Karpas-422 (cell line): ENCODE data around the gene SECISBP2. TPM values are rescaled to one million over a fixed set of nuclear protein-coding genes. Genes with fewer than 3 reads are reported as not detected.
A peak's percentile ranks its signal among the peaks of the same experiment; 100 is the strongest.

Experiments
- DNase-seq: peaks from one replicate; pipeline ENCODE4 v3.0.0-alpha.2; 2015
- H2AFZ ChIP-seq: fragments of 200-600 bp; sonication (generic); 2 replicates; pipeline ENCODE4 v1.6.1; 2014; ENCODE audit warnings: antibody characterized with exemption, low read length, mixed read lengths
- H3K27ac ChIP-seq: fragments of 200-600 bp; sonication (generic); 2 replicates; pipeline ENCODE4 v1.5.1; 2014; ENCODE audit warnings: mild to moderate bottlenecking, low read length, moderate library complexity
- H3K27me3 ChIP-seq: fragments of 200-600 bp; sonication (generic); 2 replicates; pipeline ENCODE4 v1.6.1; 2014; ENCODE audit warnings: low read length, mixed read lengths
- H3K36me3 ChIP-seq: fragments of 200-600 bp; sonication (generic); 2 replicates; pipeline ENCODE4 v1.6.1; 2014; ENCODE audit warnings: low read length, mixed read lengths; ENCODE audit not compliant: insufficient read depth
- H3K4me1 ChIP-seq: fragments of 200-600 bp; sonication (generic); 2 replicates; pipeline ENCODE4 v1.6.1; 2014; ENCODE audit warnings: mild to moderate bottlenecking, low read length, mixed read lengths
- H3K4me2 ChIP-seq: fragments of 200-600 bp; sonication (generic); 2 replicates; pipeline ENCODE4 v1.6.1; 2014; ENCODE audit warnings: low read length, low read depth, mild to moderate bottlenecking; ENCODE audit not compliant: poor library complexity, severe bottlenecking
- H3K4me3 ChIP-seq: fragments of 200-600 bp; sonication (generic); 2 replicates; pipeline ENCODE4 v1.5.1; 2014; ENCODE audit warnings: mild to moderate bottlenecking, antibody characterized with exemption, low read length, mixed read lengths
- H3K79me2 ChIP-seq: fragments of 200-600 bp; sonication (generic); 2 replicates; pipeline ENCODE4 v1.6.1; 2014; ENCODE audit warnings: mild to moderate bottlenecking, low read length, mixed read lengths
- H3K9ac ChIP-seq: fragments of 200-600 bp; sonication (generic); 2 replicates; pipeline ENCODE4 v1.6.0; 2014; ENCODE audit warnings: low read length
- H3K9me2 ChIP-seq: fragments of 200-600 bp; sonication (generic), shearing (Covaris generic); replicated peaks from 2 replicates; pipeline ENCODE4 v1.6.0; 2014; ENCODE audit warnings: mild to moderate bottlenecking, low read length, moderate library complexity; ENCODE audit not compliant: insufficient read depth
- H3K9me3 ChIP-seq: fragments of 300-700, 200-600 bp; sonication (generic); 2 replicates; pipeline ENCODE4 v1.6.1; 2014; ENCODE audit warnings: low read length, mixed read lengths
- H4K20me1 ChIP-seq: fragments of 200-600 bp; sonication (generic); 2 replicates; pipeline ENCODE4 v1.6.1; 2014; ENCODE audit warnings: mild to moderate bottlenecking, antibody characterized with exemption, low read length, low read depth; ENCODE audit not compliant: insufficient read depth
- total RNA-seq: library from RNA; depleted of rRNA; stranded (reverse); fragments of >200 nt; shearing (Covaris generic); gene quantifications from 2 replicates; pipeline ENCODE4 v1.2.3, GENCODE V29; 2014; ENCODE audit warnings: low replicate concordance

Gene SECISBP2
- total RNA-seq, 1 experiment from 2014 or later, result 74.1 TPM

GRCh38 chr9:89312222-89312571, 6.1 kb upstream of the SECISBP2 start:
- Histone ChIP-seq H4K20me1 (peaks cover 38% of the 10 kb centered on the region), H3K4me3 (peak overlapping the region; percentile 96), H3K79me2 (peaks cover 82% of the 10 kb centered on the region), H3K4me2 (peak overlapping the region; percentile 90), H3K36me3 (peaks cover 72% of the 10 kb centered on the region), H3K27me3 (no peaks in the 10 kb centered on the region), H3K4me1 (peaks cover 77% of the 10 kb centered on the region), H3K27ac (peak overlapping the region; percentile 93), H3K9ac (peak overlapping the region; percentile 93), H2AFZ (no peak overlapping the region), H3K9me3 (no peaks in the 10 kb centered on the region), H3K9me2 (no peaks in the 10 kb centered on the region)
- DNase-seq, result peak; percentile 66

GRCh38 chr9:89313842-89314241, 4.5 kb upstream of the SECISBP2 start:
- Histone ChIP-seq H3K9ac (peak overlapping the region; percentile 93), H3K9me3 (no peaks in the 10 kb centered on the region), H3K27me3 (no peaks in the 10 kb centered on the region), H4K20me1 (peaks cover 38% of the 10 kb centered on the region), H3K4me3 (peak overlapping the region; percentile 96), H2AFZ (no peak overlapping the region), H3K9me2 (no peaks in the 10 kb centered on the region), H3K4me1 (peaks cover 71% of the 10 kb centered on the region), H3K27ac (peak overlapping the region; percentile 93), H3K4me2 (peak overlapping the region; percentile 90), H3K36me3 (peaks cover 64% of the 10 kb centered on the region), H3K79me2 (peaks cover 65% of the 10 kb centered on the region)
- no peak for DNase-seq

GRCh38 chr9:89314955-89315354, 3.3 kb upstream of the SECISBP2 start:
- Histone ChIP-seq H3K9me3 (no peaks in the 10 kb centered on the region), H3K4me1 (peaks cover 70% of the 10 kb centered on the region), H3K36me3 (peaks cover 60% of the 10 kb centered on the region), H3K79me2 (peaks cover 62% of the 10 kb centered on the region), H4K20me1 (peaks cover 38% of the 10 kb centered on the region), H3K4me2 (peak overlapping the region; percentile 90), H2AFZ (no peak overlapping the region), H3K27me3 (no peaks in the 10 kb centered on the region), H3K9ac (peak overlapping the region; percentile 93), H3K9me2 (no peaks in the 10 kb centered on the region), H3K27ac (peak overlapping the region; percentile 93), H3K4me3 (peak overlapping the region; percentile 96)
- peak; percentile 51 for DNase-seq

GRCh38 chr9:89315482-89315881, 2.8 kb upstream of the SECISBP2 start:
- Histone ChIP-seq H3K4me3 (peak overlapping the region; percentile 96), H3K27ac (peak overlapping the region; percentile 93), H3K9ac (0 out of 2 replicates have a peak overlapping the region, but pooled peaks have one; percentile 93)

GRCh38 chr9:89317282-89317681, 1.0 kb upstream of the SECISBP2 start:
- DNase-seq, result peak; percentile 77
- peak overlapping the region; percentile 71; the same call in 1 of the 2 replicates for H3K4me3 ChIP-seq
- no peak overlapping the region for H2AFZ ChIP-seq
- no peaks in the 10 kb centered on the region for H3K9me3 ChIP-seq
- peak overlapping the region; percentile 93 for H3K27ac ChIP-seq
- peaks cover 29% of the 10 kb centered on the region for H4K20me1 ChIP-seq
- peaks cover 61% of the 10 kb centered on the region for H3K36me3 ChIP-seq
- H3K9me2 ChIP-seq, result no peaks in the 10 kb centered on the region
- peaks cover 67% of the 10 kb centered on the region for H3K79me2 ChIP-seq
- H3K9ac ChIP-seq, result peak overlapping the region; percentile 74
- no peaks in the 10 kb centered on the region for H3K27me3 ChIP-seq
- H3K4me2 ChIP-seq, result peak overlapping the region; percentile 90
- H3K4me1 ChIP-seq, result peaks cover 78% of the 10 kb centered on the region

More at GRCh38 chr9:89315482-89315881, 2.8 kb upstream of the SECISBP2 start:
- no peak for DNase-seq
- H3K4me2 ChIP-seq, result peak overlapping the region; percentile 90
- H3K79me2 ChIP-seq, result peaks cover 62% of the 10 kb centered on the region
- H3K36me3 ChIP-seq, result peaks cover 60% of the 10 kb centered on the region
- no peaks in the 10 kb centered on the region for H3K9me2 ChIP-seq
- H4K20me1 ChIP-seq, result peaks cover 38% of the 10 kb centered on the region
- no peaks in the 10 kb centered on the region for H3K9me3 ChIP-seq
- no peaks in the 10 kb centered on the region for H3K27me3 ChIP-seq
- peaks cover 75% of the 10 kb centered on the region for H3K4me1 ChIP-seq
- no peak overlapping the region for H2AFZ ChIP-seq

GRCh38 chr9:89319015-89319905, 960 bp downstream of the SECISBP2 start:
- Histone ChIP-seq H3K27me3 (no peaks in the 10 kb centered on the region), H3K79me2 (peaks cover 66% of the 10 kb centered on the region), H4K20me1 (peaks cover 9% of the 10 kb centered on the region), H3K9me2 (no peaks in the 10 kb centered on the region), H2AFZ (no peak overlapping the region), H3K4me3 (peak overlapping the region; percentile 71), H3K9me3 (no peaks in the 10 kb centered on the region), H3K36me3 (peaks cover 41% of the 10 kb centered on the region), H3K9ac (peak overlapping the region; percentile 74), H3K27ac (peak overlapping the region; percentile 93), H3K4me2 (peak overlapping the region; percentile 90), H3K4me1 (peaks cover 59% of the 10 kb centered on the region)
- DNase-seq, result peak; percentile 61

GRCh38 chr9:89323390-89323789, 5.1 kb downstream of the SECISBP2 start:
- Histone ChIP-seq H3K27ac (no peak overlapping the region), H4K20me1 (no peaks in the 10 kb centered on the region), H3K36me3 (peaks cover 19% of the 10 kb centered on the region; the same call in 1 of the 2 replicates), H3K9ac (no peak overlapping the region), H3K4me2 (no peak overlapping the region), H3K9me3 (no peaks in the 10 kb centered on the region), H3K4me1 (peaks cover 19% of the 10 kb centered on the region), H3K27me3 (no peaks in the 10 kb centered on the region), H3K9me2 (no peaks in the 10 kb centered on the region), H3K4me3 (no peak overlapping the region), H3K79me2 (peaks cover 61% of the 10 kb centered on the region), H2AFZ (no peak overlapping the region)
- DNase-seq, result no peak

GRCh38 chr9:89325733-89326132, 7.4 kb downstream of the SECISBP2 start:
- H2AFZ ChIP-seq, result no peak overlapping the region
- H3K4me2 ChIP-seq, result no peak overlapping the region
- no peaks in the 10 kb centered on the region for H4K20me1 ChIP-seq
- no peak overlapping the region for H3K9ac ChIP-seq
- DNase-seq, result no peak
- H3K4me1 ChIP-seq, result peaks cover 1% of the 10 kb centered on the region; the same call in 1 of the 2 replicates
- H3K9me3 ChIP-seq, result no peaks in the 10 kb centered on the region
- H3K36me3 ChIP-seq, result peaks cover 21% of the 10 kb centered on the region
- no peaks in the 10 kb centered on the region for H3K27me3 ChIP-seq
- H3K9me2 ChIP-seq, result no peaks in the 10 kb centered on the region
- H3K4me3 ChIP-seq, result no peak overlapping the region
- no peak overlapping the region for H3K27ac ChIP-seq
- peaks cover 46% of the 10 kb centered on the region for H3K79me2 ChIP-seq
